ENCODE data around the gene KSR2.
"Not testable (repeated sequence)": the region's sequence is repeated elsewhere in the genome, so short reads cannot be mapped to it uniquely, and the experiment has no call there.

KSR2 gene

GRCh38 chr12:117744418-117744817, 224.4 kb downstream of the KSR2 start:
- H3K9ac ChIP-seq (ENCODE audit: insufficient read length), result no peak overlapping the region
- H3K4me3 ChIP-seq, result no peak overlapping the region
- H3K27ac ChIP-seq, result no peak overlapping the region
- TF ChIP-seq EZH2 (IDR thresholded peaks at IDR 0.05), result no peak
- no peak for TF ChIP-seq FOXP2 (optimal IDR thresholded peaks at IDR 0.05; ENCODE audit: control extremely low read depth, extremely low read length, insufficient read depth)
- no peak for TF ChIP-seq POLR2AphosphoS5 (IDR thresholded peaks at IDR 0.05; ENCODE audit: borderline replicate concordance, low read depth, low read length)
- DNase-seq (ENCODE audit: low read depth, low spot score), result no peak
- no peaks in the 10 kb centered on the region for H3K9me3 ChIP-seq (ENCODE audit: low read depth, low read length)
- no peaks in the 10 kb centered on the region for H3K36me3 ChIP-seq (ENCODE audit: insufficient read depth, low read length)

GRCh38 chr12:117743761-117744160, 225.0 kb downstream of the KSR2 start:
- no peak overlapping the region for H3K27ac ChIP-seq
- H3K4me3 ChIP-seq, result no peak overlapping the region
- DNase-seq (ENCODE audit: low read depth, low spot score), result no peak
- TF ChIP-seq POLR2AphosphoS5 (IDR thresholded peaks at IDR 0.05; ENCODE audit: borderline replicate concordance, low read depth, low read length) (no peak), FOXP2 (optimal IDR thresholded peaks at IDR 0.05; ENCODE audit: control extremely low read depth, extremely low read length, insufficient read depth) (no peak), EZH2 (IDR thresholded peaks at IDR 0.05) (no peak)
- H3K9ac ChIP-seq (ENCODE audit: insufficient read length), result no peak overlapping the region
- no peaks in the 10 kb centered on the region for H3K9me3 ChIP-seq (ENCODE audit: low read depth, low read length)
- no peaks in the 10 kb centered on the region for H3K36me3 ChIP-seq (ENCODE audit: insufficient read depth, low read length)

GRCh38 chr12:117742721-117743120, 226.1 kb downstream of the KSR2 start:
- no peak for DNase-seq (ENCODE audit: low read depth, low spot score)
- H3K27ac ChIP-seq, result no peak overlapping the region
- H3K4me3 ChIP-seq, result no peak overlapping the region
- no peak overlapping the region for H3K9ac ChIP-seq (ENCODE audit: insufficient read length)
- no peaks in the 10 kb centered on the region for H3K9me3 ChIP-seq (ENCODE audit: low read depth, low read length)
- TF ChIP-seq POLR2AphosphoS5 (IDR thresholded peaks at IDR 0.05; ENCODE audit: borderline replicate concordance, low read depth, low read length) (no peak), FOXP2 (optimal IDR thresholded peaks at IDR 0.05; ENCODE audit: control extremely low read depth, extremely low read length, insufficient read depth) (no peak), EZH2 (IDR thresholded peaks at IDR 0.05) (no peak)
- no peaks in the 10 kb centered on the region for H3K36me3 ChIP-seq (ENCODE audit: insufficient read depth, low read length)

GRCh38 chr12:117738233-117738632, 230.6 kb downstream of the KSR2 start:
- H3K9me3 ChIP-seq (ENCODE audit: low read depth, low read length), result no peaks in the 10 kb centered on the region
- no peak overlapping the region for H3K27ac ChIP-seq
- H3K4me3 ChIP-seq, result no peak overlapping the region
- H3K9ac ChIP-seq (ENCODE audit: insufficient read length), result no peak overlapping the region
- TF ChIP-seq POLR2AphosphoS5 (IDR thresholded peaks at IDR 0.05; ENCODE audit: borderline replicate concordance, low read depth, low read length), result no peak
- TF ChIP-seq EZH2 (IDR thresholded peaks at IDR 0.05), result no peak
- TF ChIP-seq FOXP2 (optimal IDR thresholded peaks at IDR 0.05; ENCODE audit: control extremely low read depth, extremely low read length, insufficient read depth), result no peak
- no peak for DNase-seq (ENCODE audit: low read depth, low spot score)
- no peaks in the 10 kb centered on the region for H3K36me3 ChIP-seq (ENCODE audit: insufficient read depth, low read length)

GRCh38 chr12:117733549-117733805, 235.3 kb downstream of the KSR2 start:
- no peaks in the 10 kb centered on the region for H3K36me3 ChIP-seq (ENCODE audit: insufficient read depth, low read length)
- H3K9me3 ChIP-seq (ENCODE audit: low read depth, low read length), result no peaks in the 10 kb centered on the region
- DNase-seq (ENCODE audit: low read depth, low spot score), result no peak
- H3K9ac ChIP-seq (ENCODE audit: insufficient read length), result no peak overlapping the region
- no peak overlapping the region for H3K27ac ChIP-seq
- TF ChIP-seq FOXP2 (optimal IDR thresholded peaks at IDR 0.05; ENCODE audit: control extremely low read depth, extremely low read length, insufficient read depth) (no peak), EZH2 (IDR thresholded peaks at IDR 0.05) (no peak), POLR2AphosphoS5 (IDR thresholded peaks at IDR 0.05; ENCODE audit: borderline replicate concordance, low read depth, low read length) (no peak)
- no peak overlapping the region for H3K4me3 ChIP-seq

GRCh38 chr12:117732761-117733548, 235.8 kb downstream of the KSR2 start:
- no peaks in the 10 kb centered on the region for H3K9me3 ChIP-seq (ENCODE audit: low read depth, low read length)
- H3K9ac ChIP-seq (ENCODE audit: insufficient read length), result no peak overlapping the region
- DNase-seq (ENCODE audit: low read depth, low spot score), result no peak
- no peak overlapping the region for H3K4me3 ChIP-seq
- TF ChIP-seq FOXP2 (optimal IDR thresholded peaks at IDR 0.05; ENCODE audit: control extremely low read depth, extremely low read length, insufficient read depth), result no peak
- no peak for TF ChIP-seq EZH2 (IDR thresholded peaks at IDR 0.05)
- TF ChIP-seq POLR2AphosphoS5 (IDR thresholded peaks at IDR 0.05; ENCODE audit: borderline replicate concordance, low read depth, low read length), result no peak
- H3K27ac ChIP-seq, result no peak overlapping the region
- no peaks in the 10 kb centered on the region for H3K36me3 ChIP-seq (ENCODE audit: insufficient read depth, low read length)

- H3K36me3 ChIP-seq (ENCODE audit: insufficient read depth, low read length); H3K27ac ChIP-seq; H3K4me3 ChIP-seq; H3K9me3 ChIP-seq (ENCODE audit: low read depth, low read length); H3K9ac ChIP-seq (ENCODE audit: insufficient read length); DNase-seq (ENCODE audit: low read depth, low spot score): not testable (repeated sequence)
Measured at GRCh38 chr12:117731131-117731530, 237.7 kb downstream of the KSR2 start.

- no peak for DNase-seq (ENCODE audit: low read depth, low spot score)
- TF ChIP-seq POLR2AphosphoS5 (IDR thresholded peaks at IDR 0.05; ENCODE audit: borderline replicate concordance, low read depth, low read length) (no peak), FOXP2 (optimal IDR thresholded peaks at IDR 0.05; ENCODE audit: control extremely low read depth, extremely low read length, insufficient read depth) (no peak), EZH2 (IDR thresholded peaks at IDR 0.05) (no peak)
- H3K27ac ChIP-seq, result no peak overlapping the region
- no peak overlapping the region for H3K9ac ChIP-seq (ENCODE audit: insufficient read length)
- H3K9me3 ChIP-seq (ENCODE audit: low read depth, low read length), result no peaks in the 10 kb centered on the region
- no peaks in the 10 kb centered on the region for H3K36me3 ChIP-seq (ENCODE audit: insufficient read depth, low read length)
- H3K4me3 ChIP-seq, result no peak overlapping the region
Measured at GRCh38 chr12:117727301-117727700, 241.5 kb downstream of the KSR2 start.

- Histone ChIP-seq H3K36me3 (ENCODE audit: insufficient read depth, low read length) (no peaks in the 10 kb centered on the region), H3K9me3 (ENCODE audit: low read depth, low read length) (no peaks in the 10 kb centered on the region), H3K9ac (ENCODE audit: insufficient read length) (no peak overlapping the region), H3K4me3 (no peak overlapping the region), H3K27ac (no peak overlapping the region)
- TF ChIP-seq FOXP2 (optimal IDR thresholded peaks at IDR 0.05; ENCODE audit: control extremely low read depth, extremely low read length, insufficient read depth), result no peak
- TF ChIP-seq EZH2 (IDR thresholded peaks at IDR 0.05), result no peak
- TF ChIP-seq POLR2AphosphoS5 (IDR thresholded peaks at IDR 0.05; ENCODE audit: borderline replicate concordance, low read depth, low read length), result no peak
- DNase-seq (ENCODE audit: low read depth, low spot score), result no peak
Measured at GRCh38 chr12:117724543-117724942, 244.2 kb downstream of the KSR2 start.

All from SK-N-MC (cell line).